Cerebellar nuclear complex (tissue), 1 donor: ENCODE results near the gene ARHGAP15.

Experiments
- DNase-seq, 2 experiments: peaks; one replicate each; lab custom pipeline; 2025; lab: John Stamatoyannopoulos, UW

ARHGAP15 gene

DNA sequence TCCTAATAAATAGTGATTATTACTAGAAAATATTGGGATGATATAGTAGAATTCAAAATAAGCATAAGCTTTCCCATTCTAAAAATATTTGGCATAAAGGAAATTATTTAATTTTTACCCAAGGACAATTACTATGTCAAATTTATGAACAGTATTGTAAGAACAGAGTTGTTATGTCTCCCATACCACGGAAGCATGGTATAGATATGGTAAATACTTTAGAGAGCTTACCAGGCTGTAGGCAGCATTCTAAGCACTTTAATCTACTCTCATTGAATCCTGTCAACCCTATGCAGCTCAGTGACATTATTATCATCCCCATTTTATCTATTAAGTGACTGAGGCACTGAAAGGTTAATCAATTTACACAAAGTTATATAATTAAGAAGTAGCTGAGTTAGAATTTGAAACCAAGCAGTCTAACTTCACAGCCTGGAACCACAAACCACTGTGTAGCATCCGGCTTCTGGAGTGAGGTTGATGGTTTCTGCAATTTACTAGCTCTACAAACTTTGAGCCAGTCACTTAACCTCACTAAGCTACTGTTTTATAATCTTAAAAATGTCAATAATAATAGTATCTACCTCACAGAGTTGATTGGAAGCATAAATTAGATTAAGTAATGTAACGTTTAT lies 323.7 kb downstream of the ARHGAP15 start:
- no peak for DNase-seq

DNA sequence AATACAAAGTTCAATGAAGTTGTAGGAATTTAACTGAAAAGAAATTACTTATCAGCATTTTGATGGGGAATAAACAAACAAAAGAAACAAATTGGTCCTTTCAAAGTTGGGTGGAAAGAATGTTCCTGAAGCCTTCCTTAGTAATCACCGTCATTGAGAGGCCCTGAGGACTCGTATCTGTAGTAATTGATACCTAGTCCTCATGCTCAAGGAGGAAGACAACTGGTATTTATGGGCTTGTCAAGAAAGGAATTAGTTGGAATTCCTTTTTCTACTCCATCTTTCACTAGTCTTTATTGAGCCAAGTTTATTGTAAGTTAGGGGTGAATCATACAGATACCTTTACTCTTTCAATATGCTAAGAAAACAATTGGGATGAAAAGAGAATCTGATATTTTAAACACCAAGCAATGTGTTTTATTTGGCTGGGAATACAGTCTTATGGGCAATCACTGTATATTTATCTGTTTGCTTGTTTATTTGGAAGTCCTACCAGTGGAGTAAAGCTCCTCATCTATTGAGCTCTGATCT lies 324.8 kb downstream of the ARHGAP15 start:
- no peak for DNase-seq

DNA sequence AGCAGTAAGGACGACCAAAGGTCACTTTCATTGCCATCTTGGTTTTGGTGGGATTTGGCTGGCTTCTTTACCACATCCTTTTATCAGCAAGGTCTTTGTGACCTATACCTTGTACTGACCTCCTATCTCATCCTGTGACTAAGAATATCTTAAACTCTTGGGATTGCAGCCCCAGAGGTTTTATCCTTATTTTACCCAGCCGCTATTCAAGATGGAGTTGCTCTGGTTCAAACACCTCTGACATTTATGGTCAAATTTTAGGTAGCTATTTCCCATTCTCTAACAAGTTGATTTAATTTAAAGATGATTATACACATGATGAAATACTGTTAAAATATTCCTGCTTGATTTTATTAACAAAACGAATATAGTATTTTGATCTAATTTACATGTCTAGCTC lies 326.1 kb downstream of the ARHGAP15 start:
- DNase-seq: no peak

DNA sequence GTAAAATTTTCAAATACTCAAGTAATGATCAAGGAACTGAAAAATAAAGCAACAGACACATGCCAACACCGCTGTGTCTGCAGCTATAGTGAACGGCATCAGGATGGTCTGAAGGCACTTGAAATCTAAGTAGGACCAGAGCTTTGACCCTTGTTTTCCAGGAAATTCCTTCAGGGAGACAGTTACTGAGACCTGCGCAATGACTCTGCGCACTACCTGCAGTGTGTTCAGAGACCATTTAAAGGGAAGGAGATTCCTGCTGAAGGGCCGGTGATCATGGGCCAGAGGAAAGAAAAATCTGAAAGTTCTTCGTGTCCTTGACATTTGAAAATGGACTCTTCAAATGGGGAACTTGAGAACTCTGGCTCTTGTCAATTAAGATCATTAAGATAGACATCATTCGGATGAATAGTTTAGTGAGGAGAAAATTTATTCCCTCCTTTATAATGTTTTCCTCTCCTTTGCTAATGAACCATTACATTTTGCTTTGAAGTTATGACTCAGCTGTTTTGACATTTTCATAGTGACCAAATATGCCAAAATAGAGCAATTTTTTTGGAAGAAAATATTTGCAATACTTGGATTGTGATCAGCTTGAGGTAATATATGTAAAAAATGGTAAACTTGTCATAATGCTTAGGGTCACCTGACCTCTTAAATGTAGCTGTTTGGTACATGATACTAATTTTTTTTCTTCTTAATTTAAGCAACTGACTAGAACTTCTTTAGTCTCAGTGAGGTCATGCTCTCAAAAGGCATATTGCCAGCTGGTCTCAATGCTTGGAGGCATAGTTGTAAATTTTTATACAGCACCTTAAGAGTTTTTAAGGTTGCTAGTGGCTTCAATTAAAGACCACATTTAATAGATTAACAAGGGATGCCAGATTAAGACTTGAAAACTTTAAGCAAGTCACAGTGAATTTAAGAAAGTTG lies 329.3 kb downstream of the ARHGAP15 start:
- DNase-seq: no peak

DNA sequence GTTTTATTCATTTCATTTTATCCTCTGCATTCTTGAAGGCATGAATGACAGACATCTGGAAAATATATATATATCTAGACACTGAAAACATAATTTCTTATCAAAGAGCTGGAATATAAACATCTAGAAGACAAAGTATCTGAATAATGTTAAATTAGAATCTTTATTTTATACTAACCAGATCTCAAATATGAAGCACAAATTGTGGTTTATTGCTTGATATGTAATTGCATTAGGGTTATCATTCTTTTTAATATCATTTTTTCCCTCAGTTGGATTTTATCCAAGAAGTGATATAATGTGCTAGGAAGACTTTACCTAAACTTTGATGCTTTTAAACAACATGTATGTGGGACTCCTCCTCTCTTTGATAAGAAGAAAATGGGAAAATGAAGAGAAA lies 331.2 kb downstream of the ARHGAP15 start:
- no peak for DNase-seq

DNA sequence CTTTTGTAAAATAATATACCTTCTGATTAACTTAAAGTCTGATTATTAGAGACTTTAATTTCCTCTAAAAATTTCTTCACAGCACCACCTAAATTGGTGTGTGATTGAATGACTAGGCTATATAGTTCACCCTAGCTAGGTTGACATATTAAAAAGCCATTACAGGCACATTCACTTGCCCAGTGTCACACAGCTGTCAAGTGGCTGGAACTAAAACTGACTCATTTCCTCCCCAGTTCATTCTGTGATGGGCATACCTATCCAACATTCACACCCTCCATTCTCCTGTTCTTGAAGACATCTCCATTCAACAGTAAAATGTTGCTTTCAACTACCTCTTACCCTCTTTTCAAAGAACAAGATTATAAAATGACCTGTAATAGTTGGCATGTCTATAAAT lies 334.5 kb downstream of the ARHGAP15 start:
- no peak for DNase-seq

DNA sequence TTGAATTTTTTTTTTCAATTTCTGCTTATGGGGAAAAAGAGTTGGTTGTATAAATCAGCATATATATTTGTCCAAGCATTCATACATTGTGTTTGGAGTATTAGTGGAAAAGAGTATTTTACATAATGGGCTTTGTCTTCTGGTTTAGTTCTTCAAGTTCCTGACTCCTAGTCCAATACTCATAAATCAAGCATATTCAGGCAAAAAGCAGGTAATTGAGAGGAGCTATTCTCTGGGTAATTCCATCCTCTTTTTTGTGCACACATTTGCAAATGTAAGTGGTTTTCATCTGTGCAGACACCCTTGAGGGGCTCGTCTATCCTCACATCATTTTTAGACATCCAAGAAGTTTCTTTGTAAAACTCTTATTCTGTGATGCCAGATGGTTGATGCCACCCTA lies 337.2 kb downstream of the ARHGAP15 start:
- no peak for DNase-seq

DNA sequence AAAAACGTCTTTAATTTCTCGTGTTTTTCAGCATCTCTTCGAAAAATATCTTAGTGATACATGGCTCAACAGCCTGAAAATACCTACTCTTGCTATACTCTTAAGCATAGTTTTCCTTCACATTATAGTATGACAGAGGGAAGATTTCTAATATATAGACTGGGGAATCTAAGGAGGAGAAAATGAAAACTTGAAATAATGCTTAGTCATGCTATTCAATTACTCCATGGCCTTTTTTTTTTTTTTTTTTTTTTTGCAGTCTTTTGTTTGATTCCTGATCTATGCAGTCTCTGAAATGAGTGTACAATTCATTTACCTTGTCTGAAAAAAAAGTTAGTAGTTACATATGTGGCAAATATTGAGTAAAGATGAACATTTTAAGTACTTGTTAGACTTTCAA lies 337.8 kb downstream of the ARHGAP15 start:
- no peak for DNase-seq

DNA sequence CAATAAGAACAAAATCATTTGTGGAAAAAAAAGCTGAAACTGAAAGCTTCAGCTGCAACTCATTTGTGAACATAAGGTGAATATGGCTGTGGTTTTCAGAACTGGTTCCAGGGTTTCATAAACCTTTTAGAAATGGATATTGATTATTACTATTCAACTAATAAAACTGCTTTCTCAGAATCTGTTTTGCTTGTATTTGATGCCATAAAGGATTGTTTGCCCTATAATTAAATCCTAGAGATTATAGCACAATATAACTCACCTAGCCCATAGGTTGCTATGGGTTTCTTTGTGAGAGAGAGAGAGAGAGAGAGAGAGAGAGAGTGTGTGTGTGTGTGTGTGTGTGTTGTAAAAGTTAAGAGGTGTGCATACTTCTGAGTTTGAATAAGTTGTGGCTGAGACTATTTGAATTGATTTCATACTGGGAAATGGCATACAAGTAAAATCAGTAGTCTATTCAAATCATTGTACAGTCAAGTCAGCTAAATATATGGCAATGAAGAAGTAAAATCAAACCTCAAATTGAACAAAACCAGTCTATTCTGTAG lies 339.2 kb downstream of the ARHGAP15 start:
- DNase-seq: no peak

DNA sequence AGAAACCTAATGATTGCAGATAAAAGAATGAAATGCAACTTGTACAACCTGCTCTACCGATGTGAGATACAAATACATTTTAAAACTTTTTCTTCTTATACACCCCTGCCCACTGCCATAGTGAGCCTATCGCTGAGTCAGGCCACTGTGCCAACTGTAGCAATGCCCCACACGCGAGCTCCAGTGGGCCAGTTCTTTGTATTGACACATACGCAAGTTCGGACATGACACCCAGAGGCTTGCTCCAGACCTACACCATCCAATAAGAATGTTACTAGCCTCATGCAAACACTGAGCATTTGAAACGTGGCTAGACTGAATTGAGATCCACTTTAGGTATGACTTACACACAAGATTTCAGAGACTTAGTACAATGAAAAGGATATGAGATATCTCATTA lies 340.1 kb downstream of the ARHGAP15 start:
- no peak for DNase-seq

DNA sequence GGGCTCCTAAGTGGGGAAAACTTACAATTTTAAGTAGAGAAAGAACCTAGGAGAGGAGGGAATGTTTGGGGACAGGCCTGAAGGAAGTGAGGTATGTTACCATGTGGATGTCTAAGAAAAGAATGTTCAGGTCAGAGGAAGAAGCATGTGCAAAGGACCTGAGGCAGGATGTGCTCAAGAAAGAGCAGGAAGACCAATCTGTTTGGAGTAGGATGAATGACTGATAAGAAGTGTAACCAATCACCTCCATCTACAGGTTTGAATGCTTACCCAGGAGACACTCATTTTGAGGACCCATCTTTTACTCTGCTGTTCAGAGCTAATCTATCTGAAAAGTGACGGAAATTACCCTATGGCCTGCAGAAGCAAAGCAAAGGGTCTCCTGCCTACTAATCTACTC lies 342.3 kb downstream of the ARHGAP15 start:
- DNase-seq: no peak

DNA sequence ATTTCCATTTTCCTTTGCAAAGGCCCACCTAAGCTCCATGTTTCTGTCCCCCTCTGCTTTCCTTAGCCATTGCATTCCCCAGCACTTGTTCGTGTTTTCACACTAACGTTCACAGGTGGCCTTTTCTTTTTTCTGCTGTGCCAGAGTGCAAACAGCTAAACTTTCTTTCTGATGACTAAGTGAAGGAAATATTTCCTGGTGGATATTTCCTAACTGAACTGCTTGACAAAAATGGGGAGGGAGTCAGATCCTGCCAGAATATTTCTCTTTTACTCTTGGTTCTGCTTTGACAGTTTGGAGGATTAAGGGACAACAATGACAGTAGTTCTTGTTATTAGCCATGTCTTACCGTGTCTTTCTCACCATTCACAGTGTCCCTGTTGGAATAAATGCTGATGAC lies 344.0 kb downstream of the ARHGAP15 start:
- no peak for DNase-seq

DNA sequence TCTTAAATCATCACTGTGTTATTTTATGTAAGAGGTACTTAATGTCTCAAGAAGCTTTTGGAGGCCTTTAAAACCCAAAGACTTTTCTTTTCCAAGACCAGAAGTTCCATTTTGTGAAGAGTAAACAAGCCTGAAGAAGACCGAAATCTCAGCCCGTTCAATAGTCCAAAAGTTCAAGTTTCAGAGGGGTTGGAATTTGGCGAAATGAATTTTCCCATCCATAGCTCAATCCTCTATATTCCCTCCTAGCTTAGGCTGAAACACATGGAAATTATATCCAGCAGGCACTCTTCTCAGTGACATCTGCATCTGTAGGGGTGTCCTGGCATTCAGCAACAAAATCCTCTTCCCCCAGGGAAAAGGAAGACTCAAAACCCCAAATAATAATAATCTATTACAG lies 344.6 kb downstream of the ARHGAP15 start:
- no peak for DNase-seq

DNA sequence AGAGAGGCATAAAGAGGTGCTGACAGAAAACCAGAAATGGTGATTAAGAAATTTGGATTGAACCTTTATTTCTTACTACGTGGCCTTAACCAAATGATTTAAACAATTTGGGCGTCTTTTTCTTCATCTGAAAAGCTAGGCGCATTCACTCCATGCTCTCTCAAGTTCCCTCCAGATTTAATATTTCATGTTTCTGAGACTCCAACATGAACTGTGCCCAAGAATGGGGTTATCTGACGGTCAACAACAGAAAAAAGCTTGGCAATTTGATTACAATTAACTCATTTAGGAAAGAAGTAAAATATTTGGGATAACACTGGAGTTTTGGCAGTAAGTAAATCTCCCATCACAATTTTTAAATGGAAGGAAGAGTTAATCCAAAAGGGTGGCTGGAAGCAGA lies 345.4 kb downstream of the ARHGAP15 start:
- no peak for DNase-seq

DNA sequence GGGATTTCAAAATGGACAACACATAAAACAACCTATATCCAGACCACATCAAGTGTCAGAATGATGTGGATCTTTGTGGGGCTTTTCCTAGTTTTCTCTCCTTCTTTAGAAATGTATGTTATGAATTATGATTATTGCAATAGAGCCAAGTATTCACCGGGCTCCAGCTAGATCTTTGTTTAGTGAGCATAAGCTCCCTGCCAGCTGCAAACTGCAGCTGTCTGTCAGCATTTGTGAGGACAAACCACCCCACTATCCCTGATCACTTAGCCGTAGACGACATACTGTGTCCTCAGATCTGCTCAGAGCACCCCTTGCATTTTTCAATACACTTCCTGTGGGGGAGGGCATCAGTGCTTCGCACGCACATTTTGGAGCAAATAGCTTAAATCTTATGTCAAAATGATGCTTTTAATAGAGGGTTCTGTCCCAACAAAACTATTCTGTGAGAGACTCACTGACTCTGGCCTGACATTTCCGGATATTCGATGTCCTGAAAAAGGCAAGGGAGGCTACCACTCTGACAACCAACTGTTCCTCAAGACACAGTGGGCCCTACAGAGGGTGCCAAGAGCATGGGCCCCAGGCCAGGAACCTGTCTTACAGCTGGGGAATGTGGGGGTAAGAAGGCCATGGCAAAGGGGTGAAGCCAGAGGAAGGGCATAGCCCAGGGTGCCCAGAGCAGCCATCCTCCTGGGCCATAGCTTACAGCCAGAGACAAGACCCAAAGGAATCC lies 346.0 kb downstream of the ARHGAP15 start:
- no peak for DNase-seq

DNA sequence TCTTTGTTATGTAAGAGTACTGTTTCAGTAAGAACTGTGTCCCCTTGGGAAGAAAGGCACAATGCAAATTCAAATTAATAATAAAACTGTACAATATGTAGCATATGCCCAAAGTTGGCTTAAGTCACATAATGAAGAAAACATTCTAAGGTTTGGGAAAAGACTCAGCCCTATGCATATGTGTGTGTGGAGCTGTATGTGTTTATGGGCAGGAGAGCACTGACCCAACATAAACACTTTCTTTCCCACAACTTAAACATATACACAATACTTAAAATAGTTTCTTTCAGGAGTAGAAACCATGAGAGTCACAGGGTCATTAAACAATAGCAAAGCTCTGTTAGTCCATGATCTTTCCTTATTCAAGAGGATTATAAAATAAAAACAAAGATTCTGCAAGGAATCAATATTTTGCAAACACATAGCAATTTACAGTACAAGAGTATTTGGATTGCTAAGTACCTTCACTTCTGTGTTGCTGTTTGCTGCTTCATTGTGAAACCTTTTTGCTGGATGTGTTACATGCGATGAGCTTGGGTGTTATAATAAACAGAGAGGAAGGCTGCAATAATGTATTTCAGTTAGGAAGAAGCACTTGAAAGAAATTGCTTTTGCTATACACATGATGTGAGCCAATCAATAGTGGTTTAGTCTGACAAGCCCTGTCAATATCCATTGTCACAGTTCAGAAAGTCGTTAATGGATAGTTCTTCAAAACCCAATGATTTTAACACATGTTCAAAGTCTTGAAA lies 347.3 kb downstream of the ARHGAP15 start:
- DNase-seq: no peak

DNA sequence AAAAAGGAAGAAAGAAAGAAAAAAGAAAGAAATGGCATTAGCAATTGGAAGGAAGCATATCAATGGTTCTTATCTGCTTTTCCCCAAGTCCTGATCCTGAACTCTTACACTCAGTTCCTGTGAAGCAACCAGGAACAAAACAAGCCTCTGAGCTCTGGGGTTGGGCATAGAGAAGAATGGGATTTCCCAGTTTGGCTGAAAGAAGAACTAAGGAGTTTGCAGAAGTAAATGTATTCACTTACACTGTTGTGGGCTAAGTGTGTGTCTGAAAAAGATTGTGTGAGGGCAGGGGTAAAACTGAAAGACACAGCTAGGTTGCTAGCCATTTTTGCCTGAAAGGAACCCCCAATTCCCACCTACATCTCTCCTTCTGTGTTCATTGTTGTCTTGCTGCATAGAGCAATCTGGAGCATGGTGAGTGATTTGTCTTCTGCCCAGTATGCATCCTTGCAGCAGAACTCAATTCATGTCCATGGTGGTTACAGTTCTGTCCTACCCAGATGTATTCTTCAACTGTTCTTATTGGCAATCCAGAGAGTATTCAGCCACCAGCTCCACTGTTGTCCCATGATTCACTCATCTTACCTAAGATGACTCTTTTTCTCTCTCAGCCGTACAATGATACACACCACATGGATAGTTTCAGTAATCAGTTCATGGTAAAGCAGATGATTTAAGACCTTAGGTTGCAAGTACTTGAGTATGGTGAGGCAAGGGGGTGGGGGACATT lies 348.7 kb downstream of the ARHGAP15 start:
- no peak for DNase-seq

DNA sequence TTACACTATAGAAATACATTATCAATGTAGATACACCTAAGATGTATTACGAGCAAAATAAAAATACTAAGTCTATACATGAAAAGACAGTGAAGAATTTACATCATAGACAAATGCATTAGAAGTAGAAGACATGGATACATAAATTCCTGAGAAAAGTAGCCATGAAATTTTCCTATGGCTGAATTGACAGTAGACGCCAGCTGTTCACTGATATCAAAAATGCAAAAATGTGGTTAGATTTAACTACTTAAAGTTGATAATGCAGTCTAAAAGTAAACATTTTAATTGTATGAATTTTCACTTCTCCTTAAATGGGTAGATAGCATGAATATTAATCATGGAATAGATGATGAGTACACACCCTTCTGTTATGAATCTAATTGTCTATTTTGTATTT lies 350.9 kb downstream of the ARHGAP15 start:
- DNase-seq: no peak

DNA sequence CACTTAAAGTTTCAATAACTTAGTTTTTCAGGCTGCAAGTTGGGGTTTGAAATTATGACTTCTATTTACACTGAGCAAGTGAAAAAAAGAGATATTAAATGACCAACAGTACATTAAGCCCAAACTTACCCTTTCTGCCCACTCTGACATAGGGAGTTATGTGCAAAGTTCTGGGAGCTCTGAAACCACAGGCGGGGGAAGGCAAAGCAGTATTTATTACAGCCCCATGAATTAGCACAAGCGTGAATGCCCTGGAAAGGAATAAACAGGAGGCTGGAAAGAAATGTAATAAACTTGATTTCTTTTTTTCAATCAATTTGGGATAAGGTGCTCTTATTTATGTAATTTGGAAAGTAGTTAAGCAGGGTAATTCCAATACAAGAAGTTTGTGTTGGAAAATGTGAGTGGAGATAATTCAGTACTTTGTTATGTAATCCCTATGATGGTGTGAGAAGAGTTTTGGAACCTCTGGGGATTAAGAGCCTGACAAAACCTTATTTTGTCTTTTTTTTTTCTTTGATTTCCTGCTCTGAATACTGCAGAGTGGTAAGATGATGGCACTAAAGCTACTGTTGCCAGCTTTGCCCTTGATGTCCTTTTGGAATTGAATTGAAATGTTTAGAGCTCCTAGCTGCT lies 351.5 kb downstream of the ARHGAP15 start:
- no peak for DNase-seq

DNA sequence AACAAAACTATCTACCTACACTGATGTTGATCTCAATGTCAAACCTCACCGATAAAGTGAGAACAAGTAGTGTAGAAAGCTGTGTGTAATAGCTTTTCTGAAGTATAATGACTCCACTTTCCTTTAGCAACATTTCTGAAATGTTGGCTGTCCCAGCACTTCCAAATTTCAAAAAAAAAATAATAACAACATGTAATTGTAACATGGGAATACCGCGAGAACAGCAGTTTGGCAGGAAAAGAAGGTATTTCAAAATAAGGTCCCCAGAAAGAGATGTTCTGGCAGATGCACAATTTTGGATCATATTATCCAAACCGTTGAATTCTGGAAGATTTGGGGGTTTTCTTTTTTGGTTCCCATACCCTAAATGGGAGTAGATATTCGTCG lies 352.0 kb downstream of the ARHGAP15 start:
- DNase-seq: no peak
